Measurements from ENCODE around the gene SNAP91. TPM values are rescaled to one million over a fixed set of nuclear protein-coding genes. Genes with fewer than 3 reads are reported as not detected.
A peak's percentile ranks its signal among the peaks of the same experiment; 100 is the strongest.

The SNAP91 gene
- total and polyA plus RNA-seq, 9 of the 15 experiments (the other 6 are each of a cell fraction or from before 2014, with no cell fraction given) = not detected

GRCh38 chr6:83741089-83741488, 32.2 kb upstream of the SNAP91 start:
- no peak overlapping the region for H3K4me2 ChIP-seq (ENCODE audit: insufficient read depth, low read length)
- WGBS (ENCODE audit: insufficient coverage, low coverage, missing lambda C conversion rate) = 0% methylated on average over 4 of the region's 4 CpGs
- no peak for DNase-seq (ENCODE audit: extremely low read depth in 1 of 4, low spot score in 3 of 4)
- no peak for FAIRE-seq
- intact Hi-C loops (cut with micrococcal nuclease) = no loop called here
- H2AFZ ChIP-seq (ENCODE audit: low read depth, low read length) = no peak overlapping the region
- no peaks in the 10 kb centered on the region for H3K36me3 ChIP-seq (ENCODE audit: control insufficient read depth, insufficient read depth, low read length)
- H3K9me3 ChIP-seq (replicated peaks; ENCODE audit: control insufficient read depth, insufficient read depth, low read depth, low read length) = no peaks in the 10 kb centered on the region
- in situ Hi-C loops (cut with MboI) = no loop called here
- H3K4me3 ChIP-seq = no peak overlapping the region
- H3K9ac ChIP-seq (ENCODE audit: insufficient read depth in 1 of 2, low read depth in 2 of 2, low read length in 2 of 2) = no peak overlapping the region
- ATAC-seq = no peak
- CTCF ChIA-PET (ENCODE audit: low intra/inter-chr PET ratio) = no interaction called here
- no TSS peak for BruUV-seq (replicated peaks)
- no peaks in the 10 kb centered on the region for H3K79me2 ChIP-seq (ENCODE audit: control insufficient read depth, insufficient read depth, low read length)
- H3K4me1 ChIP-seq (replicated peaks in 1 of 2; ENCODE audit: control insufficient read depth in 2 of 2, insufficient read depth in 2 of 2, low read length in 2 of 2) = no peaks in the 10 kb centered on the region
- no peak for TF ChIP-seq TEAD4 (IDR thresholded peaks at IDR 0.05; ENCODE audit: low read length)
- TF ChIP-seq TEAD4 (CRISPR knock-in tag; IDR thresholded peaks at IDR 0.05; ENCODE audit: borderline replicate concordance) = no peak
- TF ChIP-seq REST (IDR thresholded peaks at IDR 0.05; ENCODE audit: borderline replicate concordance) = peak; percentile 68
- TF ChIP-seq REST (CRISPR knock-in tag; IDR thresholded peaks at IDR 0.05; ENCODE audit: low read depth) = no peak
- no peaks in the 10 kb centered on the region for H3K27me3 ChIP-seq (ENCODE audit: control insufficient read depth in 2 of 2, insufficient read depth in 2 of 2, low read length in 2 of 2)
- no peaks in the 10 kb centered on the region for H4K20me1 ChIP-seq (replicated peaks; ENCODE audit: control insufficient read depth, insufficient read depth, low read length)
- no peak overlapping the region for H3K27ac ChIP-seq (ENCODE audit: extremely low read depth, low read depth, low read length)
- H3K9me1 ChIP-seq (ENCODE audit: control insufficient read depth, insufficient read depth, low read length) = no peaks in the 10 kb centered on the region
- POLR2A ChIA-PET = no interaction called here

Data from K562 (cell line).